ENCODE measurements around the gene CHN1.

DNA sequence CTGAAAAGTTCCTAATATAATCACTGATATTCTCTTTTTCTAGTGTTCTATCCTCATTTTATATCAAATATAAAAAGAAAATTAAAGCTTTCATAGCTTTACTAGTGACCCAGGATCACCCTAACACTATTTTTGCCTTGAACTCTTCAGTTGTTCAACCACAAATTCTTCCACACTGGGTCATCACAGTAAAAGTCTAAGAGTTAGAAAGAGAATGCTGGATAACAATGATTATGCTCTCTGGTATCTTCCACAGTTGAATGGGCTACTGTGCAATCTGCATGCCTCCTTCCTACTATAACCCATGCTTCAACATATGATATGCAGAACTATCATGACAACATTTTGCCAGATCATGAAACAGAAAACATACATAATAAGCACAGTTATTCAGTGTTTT, 32.3 kb downstream of the CHN1 start:
- no peak for TF ChIP-seq POLR2A (IDR thresholded peaks at IDR 0.05; ENCODE audit: low read depth, low read length)
- TF ChIP-seq POLR2AphosphoS5 (IDR thresholded peaks at IDR 0.05; ENCODE audit: low read depth, low read length): no peak
- TF ChIP-seq TAF1 (IDR thresholded peaks at IDR 0.05; ENCODE audit: borderline replicate concordance, low read depth, low read length): no peak
